Activated T-cell treated with anti-CD3 and anti-CD28 coated beads, Interleukin-2, amount 50 U/mL, for 4 hours (primary cell): Measurements from ENCODE around the gene XXYLT1. TPM values are rescaled to one million over a fixed set of nuclear protein-coding genes. Genes with fewer than 3 reads are reported as not detected.

Source experiments
- ATAC-seq, 2 donors: fragments of 200-7000 bp; cut with Tn5 transposase; one replicate each; pipeline ENCODE4 v1.10.0; 2021
- DNase-seq: peaks from one replicate; pipeline ENCODE4 v3.0.0-alpha.2; 2020
- H3K27me3 Mint-ChIP-seq: one replicate; pipeline ENCODE4 v1.8.0; 2021; ENCODE audit warnings: low read depth, mixed read lengths
- H3K36me3 Mint-ChIP-seq: one replicate; pipeline ENCODE4 v1.8.0; 2022; ENCODE audit warnings: mixed read lengths; ENCODE audit not compliant: insufficient read depth
- H3K4me1 Mint-ChIP-seq: one replicate; pipeline ENCODE4 v1.8.0; 2021; ENCODE audit warnings: low read depth, mixed read lengths
- H3K4me3 Mint-ChIP-seq: one replicate; pipeline ENCODE4 v1.8.0; 2021; ENCODE audit warnings: mild to moderate bottlenecking, moderate library complexity, mixed read lengths
- H3K9me3 Mint-ChIP-seq: one replicate; pipeline ENCODE4 v1.8.0; 2021; ENCODE audit warnings: mixed read lengths
- total RNA-seq, 3 donors: library from RNA; stranded (reverse); gene quantifications; one replicate each; pipeline ENCODE4 v1.2.1, GENCODE V29; 2021

Gene XXYLT1
- total RNA-seq, 3 donors from 2014 or later, result 8.6 to 10.6 (median 8.8) TPM

GRCh38 chr3:195068084-195069080 lies 202.6 kb downstream of the XXYLT1 start:
- peaks cover 10% of the 10 kb centered on the region for H3K36me3 Mint-ChIP-seq
- ATAC-seq (no peak), DNase-seq (no peak)
- no peak overlapping the region for H3K4me3 Mint-ChIP-seq
- peaks cover 1% of the 10 kb centered on the region for H3K4me1 Mint-ChIP-seq
- H3K9me3 Mint-ChIP-seq, result no peaks in the 10 kb centered on the region
- H3K27me3 Mint-ChIP-seq, result no peaks in the 10 kb centered on the region

GRCh38 chr3:195066441-195066841 lies 204.5 kb downstream of the XXYLT1 start:
- Mint-ChIP-seq H3K27me3 (no peaks in the 10 kb centered on the region), H3K4me3 (no peak overlapping the region), H3K36me3 (peaks cover 10% of the 10 kb centered on the region), H3K9me3 (no peaks in the 10 kb centered on the region), H3K4me1 (peaks cover 1% of the 10 kb centered on the region)
- ATAC-seq (no peak), DNase-seq (no peak)

- no peak overlapping the region for H3K4me3 Mint-ChIP-seq
- peaks cover 1% of the 10 kb centered on the region for H3K4me1 Mint-ChIP-seq
- H3K9me3 Mint-ChIP-seq, result no peaks in the 10 kb centered on the region
- DNase-seq (no peak), ATAC-seq (no peak)
- peaks cover 10% of the 10 kb centered on the region for H3K36me3 Mint-ChIP-seq
- H3K27me3 Mint-ChIP-seq, result no peaks in the 10 kb centered on the region
Observed at GRCh38 chr3:195065864-195066185, 205.1 kb downstream of the XXYLT1 start.

DNA sequence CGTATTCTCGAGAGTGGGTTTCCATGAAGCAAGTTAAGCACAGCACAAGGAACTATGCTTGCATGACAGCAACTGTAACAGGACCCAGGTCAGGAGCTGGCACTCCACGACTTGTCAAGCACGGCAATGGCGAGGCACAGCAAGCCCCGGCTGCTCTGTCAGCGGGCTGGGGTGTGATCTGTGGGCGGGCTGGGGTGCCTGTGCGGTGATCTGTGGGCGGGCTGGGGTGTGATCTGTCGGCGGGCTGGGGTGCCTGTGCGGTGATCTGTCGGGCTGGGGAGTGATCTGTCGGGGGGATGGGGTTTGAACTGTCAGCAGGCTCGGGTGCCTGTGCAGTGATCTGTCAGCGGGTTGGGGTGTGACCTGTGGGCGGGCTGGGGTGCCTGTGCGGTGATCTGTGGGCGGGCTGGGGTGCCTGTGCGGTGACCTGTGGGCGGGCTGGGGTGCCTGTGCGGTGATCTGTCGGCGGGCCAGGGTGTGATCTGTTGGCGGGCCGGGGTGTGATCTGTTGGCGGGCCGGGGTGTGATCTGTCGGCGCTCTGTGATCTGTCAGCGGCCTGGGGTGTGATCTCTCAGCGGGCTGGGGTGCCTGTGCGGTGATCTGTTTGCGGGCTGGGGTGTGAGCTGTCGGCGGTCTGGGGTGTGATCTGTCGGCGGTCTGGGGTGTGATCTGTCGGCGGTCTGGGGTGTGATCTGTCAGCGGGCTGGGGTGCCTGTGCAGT lies 205.7 kb downstream of the XXYLT1 start:
- ATAC-seq (no peak), DNase-seq (no peak)
- Mint-ChIP-seq H3K4me3 (no peak overlapping the region), H3K27me3 (no peaks in the 10 kb centered on the region), H3K36me3 (peaks cover 10% of the 10 kb centered on the region), H3K9me3 (no peaks in the 10 kb centered on the region), H3K4me1 (peaks cover 1% of the 10 kb centered on the region)

DNA sequence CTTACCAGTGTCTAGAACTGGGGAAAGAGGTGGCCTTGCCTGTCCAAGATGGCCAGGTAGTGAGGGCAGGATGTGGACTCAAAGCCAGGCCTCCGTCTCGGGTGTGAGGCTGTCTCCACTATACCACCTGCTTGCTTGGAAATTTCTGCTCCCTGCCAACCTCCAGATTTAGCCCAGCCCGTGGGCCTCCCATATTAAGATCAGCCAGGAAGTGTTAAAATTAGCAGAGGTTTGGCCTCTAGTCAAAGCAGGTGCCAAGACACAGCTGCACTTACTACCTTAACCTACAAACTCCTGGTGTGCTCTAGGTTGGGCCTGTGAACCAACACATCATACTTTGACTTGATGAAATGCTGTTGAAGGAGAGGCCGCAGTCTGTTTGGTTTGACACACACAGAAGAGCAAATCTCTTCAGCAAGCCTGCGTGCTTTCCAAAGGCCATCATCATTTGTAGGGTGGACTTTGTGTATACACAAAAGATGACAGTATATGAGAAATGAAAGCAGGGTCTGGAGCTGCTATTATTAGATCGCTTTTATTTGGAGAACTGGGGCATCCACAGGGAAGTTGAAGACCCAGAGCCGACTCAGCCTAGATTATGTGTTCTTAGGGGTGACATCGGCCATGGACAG lies 206.5 kb downstream of the XXYLT1 start:
- Mint-ChIP-seq H3K27me3 (no peaks in the 10 kb centered on the region), H3K9me3 (no peaks in the 10 kb centered on the region), H3K4me3 (no peak overlapping the region), H3K4me1 (peaks cover 1% of the 10 kb centered on the region), H3K36me3 (peaks cover 8% of the 10 kb centered on the region)
- ATAC-seq (no peak), DNase-seq (no peak)

GRCh38 chr3:195063581-195064193 lies 207.3 kb downstream of the XXYLT1 start:
- Mint-ChIP-seq H3K27me3 (peaks cover 2% of the 10 kb centered on the region), H3K4me1 (peaks cover 1% of the 10 kb centered on the region), H3K36me3 (peaks cover 2% of the 10 kb centered on the region), H3K9me3 (no peaks in the 10 kb centered on the region), H3K4me3 (no peak overlapping the region)
- no peak for ATAC-seq
- DNase-seq, result no peak

DNA sequence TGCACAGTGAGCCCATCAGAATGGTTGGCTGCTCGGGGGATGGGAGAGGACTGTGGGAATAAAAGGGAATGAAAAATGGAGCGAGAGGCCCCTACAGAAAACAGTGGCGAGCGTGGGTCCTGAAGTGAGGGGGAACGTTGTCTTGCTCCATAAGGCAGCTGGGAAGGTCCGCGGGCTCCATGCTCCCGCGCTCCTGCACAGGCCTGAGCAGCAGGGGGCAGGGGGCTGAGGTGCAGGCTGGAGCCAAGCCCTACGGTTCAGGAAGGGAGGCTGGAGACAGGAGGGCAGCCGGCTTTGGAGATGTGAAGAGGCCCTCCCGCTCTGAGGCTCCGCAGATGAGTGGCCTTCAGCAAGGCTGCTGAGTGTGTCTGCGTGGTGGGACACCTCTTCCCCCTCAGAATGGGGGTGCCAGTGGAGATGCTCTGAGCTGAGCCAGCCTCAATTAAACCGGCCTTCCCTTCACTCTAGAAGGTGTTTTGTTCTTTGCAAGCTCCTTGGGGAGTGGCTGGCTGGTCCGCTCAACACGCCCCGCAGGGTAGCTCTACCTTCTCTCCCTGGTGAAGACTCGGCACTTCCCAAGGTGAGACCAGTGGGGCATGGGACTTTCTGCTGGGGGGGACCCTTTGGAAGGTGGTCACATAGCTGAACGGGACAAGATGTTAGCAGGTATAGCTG lies 208.0 kb downstream of the XXYLT1 start:
- no peak for ATAC-seq
- H3K27me3 Mint-ChIP-seq, result peaks cover 4% of the 10 kb centered on the region
- no peak for DNase-seq
- H3K9me3 Mint-ChIP-seq, result no peaks in the 10 kb centered on the region
- peaks cover 1% of the 10 kb centered on the region for H3K4me1 Mint-ChIP-seq
- peaks cover 2% of the 10 kb centered on the region for H3K36me3 Mint-ChIP-seq
- no peak overlapping the region for H3K4me3 Mint-ChIP-seq

DNA sequence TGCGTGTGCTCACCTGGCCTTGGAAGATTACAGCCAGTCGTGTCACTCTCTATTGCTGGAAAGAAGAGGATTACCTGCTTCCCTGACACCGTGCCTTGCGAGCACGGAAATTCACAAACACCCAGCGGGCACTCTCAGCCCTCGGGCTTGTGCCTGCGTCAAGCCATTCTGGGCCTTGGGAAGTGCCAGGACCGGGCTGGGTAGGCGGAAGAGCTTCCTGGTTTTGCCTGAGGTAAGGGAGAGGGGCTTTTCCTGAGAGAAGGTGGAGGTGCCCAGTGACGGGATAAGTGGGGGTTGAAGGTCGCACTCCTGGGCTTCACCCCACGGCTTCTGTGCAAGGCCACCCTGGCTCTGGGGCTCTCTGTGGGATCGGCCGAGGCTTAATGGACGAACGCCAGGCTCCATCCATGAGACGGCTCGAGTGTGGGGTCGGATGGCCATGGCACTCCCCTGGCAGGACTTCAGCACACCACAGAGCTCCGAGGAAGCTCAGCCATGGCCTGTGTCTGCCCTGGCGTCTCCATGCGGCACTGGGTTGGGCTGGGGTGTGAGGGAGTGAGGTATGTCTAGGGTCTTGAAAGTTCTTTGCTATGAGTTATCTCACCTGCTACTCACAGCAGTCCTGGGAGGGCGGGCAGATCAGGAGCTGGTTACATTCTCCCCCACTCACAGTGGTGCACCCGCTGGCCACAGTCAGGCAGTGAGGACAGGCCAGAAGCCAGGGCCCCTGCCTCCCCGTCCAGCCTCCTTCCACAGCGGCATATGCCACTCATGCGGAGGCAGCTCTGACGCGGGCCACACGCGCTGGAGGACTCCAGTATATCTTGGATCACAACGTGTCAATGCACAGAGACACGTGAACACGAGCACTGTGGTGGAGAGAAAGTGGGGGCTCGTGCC lies 209.0 kb downstream of the XXYLT1 start:
- no peak for DNase-seq
- no peaks in the 10 kb centered on the region for H3K36me3 Mint-ChIP-seq
- peaks cover 1% of the 10 kb centered on the region for H3K4me1 Mint-ChIP-seq
- H3K4me3 Mint-ChIP-seq, result no peak overlapping the region
- peaks cover 4% of the 10 kb centered on the region for H3K27me3 Mint-ChIP-seq
- no peak for ATAC-seq
- no peaks in the 10 kb centered on the region for H3K9me3 Mint-ChIP-seq

DNA sequence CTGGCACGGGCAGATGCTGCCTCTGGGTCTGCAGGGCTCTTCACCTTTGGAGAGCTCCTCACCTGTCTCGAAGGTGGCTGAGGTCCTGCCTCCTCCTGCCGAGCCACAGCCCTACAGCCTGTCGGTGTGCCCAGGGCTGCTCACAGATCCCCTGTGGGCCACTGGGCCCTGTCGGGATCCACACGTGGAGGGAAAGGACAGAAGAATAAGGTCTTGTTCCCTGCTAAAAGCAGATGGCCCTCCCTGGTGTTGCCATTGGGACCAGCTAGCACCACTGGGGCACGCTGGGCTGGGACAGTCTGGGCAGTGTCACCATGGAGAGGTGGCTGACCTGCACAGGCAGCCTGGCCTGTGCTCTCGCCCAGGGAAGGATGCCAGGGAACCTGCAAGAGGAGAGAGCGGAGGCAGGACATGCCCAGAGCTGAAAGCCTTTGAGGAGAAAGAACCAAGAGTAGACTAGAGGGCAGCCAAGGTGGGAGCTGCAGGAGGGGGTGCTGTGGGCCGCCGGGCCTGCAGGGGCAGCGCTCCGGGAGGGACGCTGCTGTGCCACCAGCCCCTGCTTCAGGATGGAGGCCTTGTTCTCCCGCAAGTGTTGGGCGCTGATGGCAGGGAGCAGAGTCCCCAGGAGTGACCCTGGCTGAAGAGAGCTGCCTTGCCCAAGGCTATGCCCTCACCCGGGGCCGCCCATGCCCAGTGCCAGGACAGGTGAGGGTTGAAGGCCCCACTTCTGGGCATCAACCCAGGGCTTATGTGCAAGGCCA lies 210.2 kb downstream of the XXYLT1 start:
- Mint-ChIP-seq H3K27me3 (peaks cover 7% of the 10 kb centered on the region), H3K9me3 (no peaks in the 10 kb centered on the region), H3K4me1 (peaks cover 1% of the 10 kb centered on the region), H3K36me3 (no peaks in the 10 kb centered on the region), H3K4me3 (no peak overlapping the region)
- no peak for ATAC-seq
- DNase-seq, result no peak

DNA sequence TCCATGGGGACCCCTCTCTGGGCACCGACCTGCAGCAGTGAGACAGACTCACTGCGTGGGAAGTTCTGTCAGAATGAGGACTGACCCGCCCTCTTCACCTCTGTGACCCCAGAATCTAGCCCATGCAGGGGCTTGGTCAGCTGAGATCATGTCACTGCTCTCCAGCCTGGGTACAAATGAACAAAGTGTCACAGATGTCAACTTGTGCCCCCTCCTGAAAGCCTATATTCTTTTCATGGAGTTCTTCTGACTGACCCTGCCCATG lies 210.8 kb downstream of the XXYLT1 start:
- ATAC-seq, result no peak
- no peaks in the 10 kb centered on the region for H3K9me3 Mint-ChIP-seq
- H3K4me3 Mint-ChIP-seq, result no peak overlapping the region
- peaks cover 1% of the 10 kb centered on the region for H3K4me1 Mint-ChIP-seq
- peaks cover 11% of the 10 kb centered on the region for H3K27me3 Mint-ChIP-seq
- H3K36me3 Mint-ChIP-seq, result no peaks in the 10 kb centered on the region
- no peak for DNase-seq

GRCh38 chr3:195059471-195060216 lies 211.3 kb downstream of the XXYLT1 start:
- Mint-ChIP-seq H3K9me3 (no peaks in the 10 kb centered on the region), H3K27me3 (peaks cover 11% of the 10 kb centered on the region), H3K4me1 (no peaks in the 10 kb centered on the region), H3K4me3 (no peak overlapping the region), H3K36me3 (no peaks in the 10 kb centered on the region)
- ATAC-seq (no peak), DNase-seq (no peak)

DNA sequence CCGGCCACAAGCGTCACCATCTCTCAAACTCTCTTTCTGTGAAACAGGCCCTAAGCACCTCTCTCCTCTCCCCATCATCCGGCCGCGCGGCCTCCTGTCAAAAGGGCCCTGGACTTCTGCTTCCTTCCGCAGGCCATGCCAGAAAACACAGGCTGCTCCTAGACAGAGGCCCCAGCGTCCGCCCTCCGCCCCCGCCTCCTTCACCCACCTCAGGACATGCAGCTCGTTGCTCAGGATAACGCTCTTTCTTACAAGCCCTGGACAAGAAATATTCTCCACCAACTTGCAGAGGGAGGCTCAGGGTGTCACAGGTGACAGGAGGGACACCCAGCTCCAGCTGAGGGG lies 212.0 kb downstream of the XXYLT1 start:
- H3K36me3 Mint-ChIP-seq, result no peaks in the 10 kb centered on the region
- H3K9me3 Mint-ChIP-seq, result no peaks in the 10 kb centered on the region
- no peak overlapping the region for H3K4me3 Mint-ChIP-seq
- no peak for ATAC-seq
- peaks cover 11% of the 10 kb centered on the region for H3K27me3 Mint-ChIP-seq
- DNase-seq, result no peak
- no peaks in the 10 kb centered on the region for H3K4me1 Mint-ChIP-seq
